ENCODE results near the gene PALD1. TPM values are rescaled to one million over a fixed set of nuclear protein-coding genes. Genes with fewer than 3 reads are reported as not detected.

The PALD1 gene
- polyA plus RNA-seq, 1 of the 3 experiments (the other 2 are of a cell fraction) = 0.16 TPM

DNA sequence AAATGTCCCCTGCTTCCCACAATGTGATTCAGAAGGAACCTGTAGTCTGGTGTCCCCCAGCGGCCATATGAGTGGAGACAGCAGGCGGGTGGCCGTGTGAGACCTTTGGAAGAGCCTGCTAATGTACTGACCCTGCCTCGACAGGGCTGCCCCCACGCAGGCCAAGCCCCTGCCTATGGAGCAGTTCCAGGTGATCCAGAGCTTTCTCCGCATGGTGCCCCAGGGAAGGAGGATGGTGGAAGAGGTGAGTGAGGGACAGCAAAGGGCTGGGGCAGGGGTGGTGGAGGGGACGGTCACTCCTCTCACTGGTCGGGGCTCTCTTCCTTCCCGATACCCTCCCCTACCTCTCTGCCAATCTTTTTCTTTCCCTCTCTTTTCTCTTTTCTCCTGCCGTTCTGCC, 55.7 kb downstream of the PALD1 start:
- Histone ChIP-seq H3K9me3 (no peaks in the 10 kb centered on the region), H3K79me2 (ENCODE audit: insufficient read depth) (no peaks in the 10 kb centered on the region), H3K9ac (no peak overlapping the region), H3K4me2 (no peak overlapping the region), H4K20me1 (ENCODE audit: insufficient read depth) (no peaks in the 10 kb centered on the region), H3K4me3 (ENCODE audit: low read depth in 2 of 2, low read length in 1 of 2) (no peak overlapping the region), H2AFZ (ENCODE audit: low read depth) (no peak overlapping the region), H3K9me2 (no peaks in the 10 kb centered on the region), H3K4me1 (ENCODE audit: control insufficient read depth in 1 of 2, insufficient read depth in 2 of 2, low read depth in 1 of 2, low read length in 1 of 2) (no peaks in the 10 kb centered on the region), H3K36me3 (replicated peaks in 1 of 2; ENCODE audit: control insufficient read depth in 1 of 2, insufficient read depth in 2 of 2, low read length in 1 of 2) (no peaks in the 10 kb centered on the region), H3F3A (replicated peaks; ENCODE audit: insufficient read depth) (no peaks in the 10 kb centered on the region), H3K27me3 (ENCODE audit: insufficient read depth) (0 out of 2 replicates have a peak, but pooled peaks cover 5% of the 10 kb centered on the region), H3K27ac (ENCODE audit: low read depth in 2 of 2, low read length in 1 of 2) (no peak overlapping the region)
- ChIA-PET POLR2A (no interaction called here), CTCF (interaction anchor here (0.6 to 12.2 kb wide), 2 partner anchors 73 to 107 kb away, joined by 3 to 190 read pairs; no protein-coding TSS in a partner anchor)
- TF ChIP-seq MXI1 (IDR thresholded peaks at IDR 0.05; ENCODE audit: low read depth, low read length) = no peak
- TF ChIP-seq CHD2 (IDR thresholded peaks at IDR 0.05; ENCODE audit: low read length, partially characterized antibody) = no peak
- TF ChIP-seq CTCF (IDR thresholded peaks at IDR 0.05) = no peak
- no peak for TF ChIP-seq RCOR1 (IDR thresholded peaks at IDR 0.05; ENCODE audit: low read length)
- DNase-seq = no peak
- 78% methylated on average over 7 of the region's 10 CpGs for WGBS (ENCODE audit: low lambda C conversion rate)

DNA sequence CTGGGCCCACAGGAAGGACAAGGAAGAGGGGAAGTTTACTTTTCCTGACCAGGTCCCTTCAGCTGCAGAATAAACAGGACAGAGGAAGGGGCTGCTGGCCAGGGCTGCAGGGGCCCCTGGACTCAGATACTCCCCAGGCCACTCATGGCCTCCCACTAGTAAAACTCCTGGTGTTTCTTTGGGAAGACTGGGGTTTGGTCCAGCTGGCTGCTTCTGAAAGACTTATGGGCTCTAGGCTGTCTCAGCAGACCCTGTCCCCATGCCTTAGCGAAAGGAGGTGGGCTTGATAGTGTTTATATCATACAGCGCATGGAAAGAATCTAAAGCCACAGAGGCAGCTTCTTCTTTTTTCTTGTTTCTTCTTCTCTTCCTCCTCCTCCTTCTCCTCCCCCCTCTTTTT, 56.4 kb downstream of the PALD1 start:
- ChIA-PET CTCF (interaction anchor here (1.8 to 12.2 kb wide), 2 partner anchors 74 to 224 kb away, joined by 6 to 190 read pairs; no protein-coding TSS in a partner anchor), POLR2A (interaction anchor here (0.6 kb wide), 1 partner anchor 23 kb away, joined by 3 read pairs; no protein-coding TSS in a partner anchor)
- Histone ChIP-seq H3K4me3 (ENCODE audit: low read depth in 2 of 2, low read length in 1 of 2) (no peak overlapping the region), H3K79me2 (ENCODE audit: insufficient read depth) (no peaks in the 10 kb centered on the region), H4K20me1 (ENCODE audit: insufficient read depth) (no peaks in the 10 kb centered on the region), H3K27me3 (ENCODE audit: insufficient read depth) (0 out of 2 replicates have a peak, but pooled peaks cover 5% of the 10 kb centered on the region), H3K9ac (no peak overlapping the region), H3K4me1 (ENCODE audit: control insufficient read depth in 1 of 2, insufficient read depth in 2 of 2, low read depth in 1 of 2, low read length in 1 of 2) (no peaks in the 10 kb centered on the region), H3K9me2 (no peaks in the 10 kb centered on the region), H3K27ac (ENCODE audit: low read depth in 2 of 2, low read length in 1 of 2) (no peak overlapping the region), H2AFZ (ENCODE audit: low read depth) (no peak overlapping the region), H3K9me3 (no peaks in the 10 kb centered on the region), H3K4me2 (no peak overlapping the region), H3K36me3 (replicated peaks in 1 of 2; ENCODE audit: control insufficient read depth in 1 of 2, insufficient read depth in 2 of 2, low read length in 1 of 2) (no peaks in the 10 kb centered on the region), H3F3A (replicated peaks; ENCODE audit: insufficient read depth) (no peaks in the 10 kb centered on the region)
- TF ChIP-seq POLR2AphosphoS5 (IDR thresholded peaks at IDR 0.05; ENCODE audit: low read depth, low read length) (no peak), EZH2phosphoT487 (IDR thresholded peaks at IDR 0.05; ENCODE audit: borderline replicate concordance, low read depth) (no peak), FOXJ3 (CRISPR knock-in tag; IDR thresholded peaks at IDR 0.05) (no peak), JUND (IDR thresholded peaks at IDR 0.05) (no peak), MAX (IDR thresholded peaks at IDR 0.05; ENCODE audit: low read depth) (no peak), USF2 (IDR thresholded peaks at IDR 0.05; ENCODE audit: borderline replicate concordance, low read depth, low read length) (no peak), NRF1 (IDR thresholded peaks at IDR 0.05; ENCODE audit: low read depth, low read length) (no peak), TCF12 (IDR thresholded peaks at IDR 0.05) (no peak), SIN3A (IDR thresholded peaks at IDR 0.05; ENCODE audit: borderline replicate concordance, low read depth, low read length) (no peak), RFX5 (IDR thresholded peaks at IDR 0.05; ENCODE audit: low read length) (no peak), SMC3 (IDR thresholded peaks at IDR 0.05; ENCODE audit: low read depth, low read length) (no peak), NFIC (IDR thresholded peaks at IDR 0.05; ENCODE audit: borderline replicate concordance) (no peak)
- TF ChIP-seq, protein P1, sequence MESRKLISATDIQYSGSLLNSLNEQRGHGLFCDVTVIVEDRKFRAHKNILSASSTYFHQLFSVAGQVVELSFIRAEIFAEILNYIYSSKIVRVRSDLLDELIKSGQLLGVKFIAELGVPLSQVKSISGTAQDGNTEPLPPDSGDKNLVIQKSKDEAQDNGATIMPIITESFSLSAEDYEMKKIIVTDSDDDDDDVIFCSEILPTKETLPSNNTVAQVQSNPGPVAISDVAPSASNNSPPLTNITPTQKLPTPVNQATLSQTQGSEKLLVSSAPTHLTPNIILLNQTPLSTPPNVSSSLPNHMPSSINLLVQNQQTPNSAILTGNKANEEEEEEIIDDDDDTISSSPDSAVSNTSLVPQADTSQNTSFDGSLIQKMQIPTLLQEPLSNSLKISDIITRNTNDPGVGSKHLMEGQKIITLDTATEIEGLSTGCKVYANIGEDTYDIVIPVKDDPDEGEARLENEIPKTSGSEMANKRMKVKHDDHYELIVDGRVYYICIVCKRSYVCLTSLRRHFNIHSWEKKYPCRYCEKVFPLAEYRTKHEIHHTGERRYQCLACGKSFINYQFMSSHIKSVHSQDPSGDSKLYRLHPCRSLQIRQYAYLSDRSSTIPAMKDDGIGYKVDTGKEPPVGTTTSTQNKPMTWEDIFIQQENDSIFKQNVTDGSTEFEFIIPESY (IDR thresholded peaks at IDR 0.05; ENCODE audit: borderline replicate concordance, low read depth) = no peak
- TF ChIP-seq, protein P2, sequence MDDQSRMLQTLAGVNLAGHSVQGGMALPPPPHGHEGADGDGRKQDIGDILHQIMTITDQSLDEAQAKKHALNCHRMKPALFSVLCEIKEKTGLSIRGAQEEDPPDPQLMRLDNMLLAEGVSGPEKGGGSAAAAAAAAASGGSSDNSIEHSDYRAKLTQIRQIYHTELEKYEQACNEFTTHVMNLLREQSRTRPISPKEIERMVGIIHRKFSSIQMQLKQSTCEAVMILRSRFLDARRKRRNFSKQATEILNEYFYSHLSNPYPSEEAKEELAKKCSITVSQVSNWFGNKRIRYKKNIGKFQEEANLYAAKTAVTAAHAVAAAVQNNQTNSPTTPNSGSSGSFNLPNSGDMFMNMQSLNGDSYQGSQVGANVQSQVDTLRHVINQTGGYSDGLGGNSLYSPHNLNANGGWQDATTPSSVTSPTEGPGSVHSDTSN (IDR thresholded peaks at IDR 0.05) = no peak
- 78% methylated on average over 2 of the region's 2 CpGs for WGBS (ENCODE audit: low lambda C conversion rate)
- DNase-seq = no peak

All from SK-N-SH (cell line).